H9 (cell line): Measurements from ENCODE around the gene CDKAL1. TPM values are rescaled to one million over a fixed set of nuclear protein-coding genes. Genes with fewer than 3 reads are reported as not detected.

ENCODE experiments used
- DNase-seq: peaks from one replicate; pipeline ENCODE4 v3.0.0-alpha.2; 2017
- H2AFZ ChIP-seq: one replicate; pipeline ENCODE4 v1.6.1; 2013; ENCODE audit warnings: mild to moderate bottlenecking, low read length, control low read depth, moderate library complexity
- H2AK5ac ChIP-seq: 2 replicates; pipeline ENCODE4 v1.6.1; 2013; ENCODE audit warnings: low read length, control low read depth, mixed read lengths; ENCODE audit not compliant: insufficient read length
- H2BK120ac ChIP-seq: one replicate; pipeline ENCODE4 v1.6.1; 2013; ENCODE audit warnings: low read depth, mild to moderate bottlenecking, low read length, control low read depth, inconsistent platforms; ENCODE audit not compliant: poor library complexity, severe bottlenecking
- H2BK12ac ChIP-seq: 2 replicates; pipeline ENCODE4 v1.6.1; 2013; ENCODE audit warnings: low read length, control low read depth, mixed read lengths, low read depth; ENCODE audit not compliant: insufficient read length
- H2BK15ac ChIP-seq: 2 replicates; pipeline ENCODE4 v1.6.1; 2013; ENCODE audit warnings: low read depth, low read length, control low read depth
- H2BK20ac ChIP-seq: one replicate; pipeline ENCODE4 v1.6.1; 2013; ENCODE audit warnings: low read depth, mild to moderate bottlenecking, low read length, control low read depth, inconsistent platforms; ENCODE audit not compliant: poor library complexity, severe bottlenecking
- H2BK5ac ChIP-seq: 2 replicates; pipeline ENCODE4 v1.6.1; 2013; ENCODE audit warnings: low read length, control low read depth, mixed read lengths; ENCODE audit not compliant: insufficient read length
- H3K14ac ChIP-seq: 2 replicates; pipeline ENCODE4 v1.6.1; 2013; ENCODE audit warnings: low read length, control low read depth; ENCODE audit not compliant: insufficient read depth
- H3K18ac ChIP-seq: 2 replicates; pipeline ENCODE4 v1.6.1; 2013; ENCODE audit warnings: low read depth, mild to moderate bottlenecking, mixed read lengths, low read length, control low read depth; ENCODE audit not compliant: insufficient read length
- H3K23ac ChIP-seq: 2 replicates; pipeline ENCODE4 v1.6.1; 2013; ENCODE audit warnings: low read length, control low read depth, mixed read lengths, low read depth; ENCODE audit not compliant: insufficient read length
- H3K23me2 ChIP-seq: 2 replicates; pipeline ENCODE4 v1.6.1; 2013; ENCODE audit warnings: low read depth, mild to moderate bottlenecking, mixed read lengths, low read length, control low read depth; ENCODE audit not compliant: insufficient read length, poor library complexity, severe bottlenecking
- H3K27ac ChIP-seq: 2 replicates; pipeline ENCODE4 v1.5.1; 2013; ENCODE audit warnings: low read length, control low read depth, mixed read lengths, low read depth; ENCODE audit not compliant: insufficient read length
- H3K27me3 ChIP-seq: 2 replicates; pipeline ENCODE4 v1.6.1; 2013; ENCODE audit warnings: low read length, control low read depth, inconsistent platforms; ENCODE audit not compliant: insufficient read depth
- H3K4ac ChIP-seq: 2 replicates; pipeline ENCODE4 v1.6.1; 2013; ENCODE audit warnings: low read depth, mild to moderate bottlenecking, control low read depth, inconsistent platforms, low read length, moderate library complexity
- H3K4me1 ChIP-seq: 2 replicates; pipeline ENCODE4 v1.6.1; 2013; ENCODE audit warnings: low read length, control low read depth, inconsistent platforms; ENCODE audit not compliant: insufficient read depth
- H3K4me2 ChIP-seq: 2 replicates; pipeline ENCODE4 v1.6.1; 2013; ENCODE audit warnings: low read length, control low read depth, mixed read lengths; ENCODE audit not compliant: insufficient read length, insufficient read depth
- H3K56ac ChIP-seq: 2 replicates; pipeline ENCODE4 v1.6.1; 2013; ENCODE audit warnings: low read depth, mild to moderate bottlenecking, mixed read lengths, low read length, control low read depth; ENCODE audit not compliant: insufficient read length
- H3K79me1 ChIP-seq: 2 replicates; pipeline ENCODE4 v1.6.1; 2013; ENCODE audit warnings: low read depth, mild to moderate bottlenecking, moderate library complexity, low read length, control low read depth, inconsistent platforms; ENCODE audit not compliant: insufficient read depth, poor library complexity, severe bottlenecking
- H3K79me2 ChIP-seq: 2 replicates; pipeline ENCODE4 v1.6.1; 2013; ENCODE audit warnings: low read length, control low read depth, inconsistent platforms; ENCODE audit not compliant: insufficient read depth
- H3K9ac ChIP-seq: 2 replicates; pipeline ENCODE4 v1.6.1; 2013; ENCODE audit warnings: low read length, control low read depth, mixed read lengths; ENCODE audit not compliant: insufficient read length; ENCODE audit errors: extremely low read depth
- H3K9me3 ChIP-seq: one replicate; pipeline ENCODE4 v1.6.1; 2013; ENCODE audit warnings: low read depth, low read length, inconsistent platforms; ENCODE audit not compliant: control insufficient read depth
- H3T11ph ChIP-seq: one replicate; pipeline ENCODE4 v1.6.1; 2013; ENCODE audit warnings: mild to moderate bottlenecking, low read length, control low read depth, inconsistent platforms
- H4K20me1 ChIP-seq: one replicate; pipeline ENCODE4 v1.6.1; 2013; ENCODE audit not compliant: control insufficient read depth, insufficient read length, insufficient read depth
- H4K5ac ChIP-seq: 2 replicates; pipeline ENCODE4 v1.6.1; 2013; ENCODE audit warnings: low read depth, mild to moderate bottlenecking, mixed read lengths, low read length, control low read depth; ENCODE audit not compliant: insufficient read length
- H4K8ac ChIP-seq: replicated peaks from 2 replicates; pipeline ENCODE4 v1.6.1; 2013; ENCODE audit warnings: low read length, control low read depth, mixed read lengths, low read depth; ENCODE audit not compliant: insufficient read length
- H4K91ac ChIP-seq: 2 replicates; pipeline ENCODE4 v1.6.1; 2013; ENCODE audit warnings: low read depth, mild to moderate bottlenecking, moderate library complexity, mixed read lengths, low read length, control low read depth; ENCODE audit not compliant: insufficient read length
- H3K27ac Mint-ChIP-seq, 3 experiments: 2 replicates in 2 of 3; 3 replicates in 1 of 3; pipeline ENCODE4 v1.8.0; 2020 to 2021; ENCODE audit warnings: mixed read lengths in 3 of 3, mild to moderate bottlenecking in 1 of 3, moderate library complexity in 1 of 3
- H3K27me3 Mint-ChIP-seq: 2 replicates; pipeline ENCODE4 v1.8.0; 2021; ENCODE audit warnings: low read depth, mild to moderate bottlenecking, moderate library complexity, mixed read lengths
- H3K36me3 Mint-ChIP-seq, 3 experiments: 2 replicates in 2 of 3; 3 replicates in 1 of 3; pipeline ENCODE4 v1.8.0; 2020 to 2021; ENCODE audit warnings: low read depth in 3 of 3, mixed read lengths in 3 of 3; ENCODE audit not compliant: insufficient read depth in 1 of 3
- H3K4me1 Mint-ChIP-seq, 2 experiments: 2 replicates each; pipeline ENCODE4 v1.8.0; 2020; ENCODE audit warnings: mixed read lengths in 2 of 2
- H3K4me3 Mint-ChIP-seq, 2 experiments: 2 replicates in 1 of 2; 3 replicates in 1 of 2; pipeline ENCODE4 v1.8.0; 2020 to 2021; ENCODE audit warnings: mild to moderate bottlenecking in 2 of 2, mixed read lengths in 2 of 2, moderate library complexity in 1 of 2
- H3K9me3 Mint-ChIP-seq, 2 experiments: 2 replicates in 1 of 2; 3 replicates in 1 of 2; pipeline ENCODE4 v1.8.0; 2020; ENCODE audit warnings: mild to moderate bottlenecking in 2 of 2, mixed read lengths in 2 of 2, moderate library complexity in 1 of 2
- CTCF ChIP-seq: fragments of 200-600 bp; sonication (generic); conservative IDR thresholded peaks from 3 replicates; pipeline ENCODE4 v1.8.0; 2021; ENCODE audit warnings: antibody characterized with exemption, mild to moderate bottlenecking
- WGBS: extraction: QIAGEN DNeasy Blood & Tissue Kit; methylation state at CpG from one replicate; pipeline ENCODE4 v1.1.7; 2013; ENCODE audit warnings: missing lambda C conversion rate, low lambda C conversion rate, mixed read lengths; ENCODE audit not compliant: insufficient read length; ENCODE audit errors: extremely low coverage; 5-methylcytosine and 5-hydroxymethylcytosine counted together
- total RNA-seq: library from RNA; stranded (reverse); gene quantifications from 2 replicates; pipeline ENCODE4 v1.2.1, GENCODE V29; 2021

Gene CDKAL1
- total RNA-seq, 1 experiment from 2014 or later: 23.0 TPM

GRCh38 chr6:20812776-20813175 lies 278.5 kb downstream of the CDKAL1 start:
- Histone ChIP-seq H2BK20ac (no peak overlapping the region), H3K23ac (no peak overlapping the region), H2AK5ac (no peak overlapping the region), H4K5ac (no peak overlapping the region), H3K27ac (no peak overlapping the region), H3K27me3 (no peaks in the 10 kb centered on the region), H3K4ac (no peak overlapping the region), H2BK120ac (no peak overlapping the region), H4K20me1 (no peaks in the 10 kb centered on the region), H3K4me2 (no peak overlapping the region), H2BK15ac (no peak overlapping the region), H3K23me2 (no peaks in the 10 kb centered on the region), H3K79me2 (no peaks in the 10 kb centered on the region), H3K14ac (no peak overlapping the region), H3T11ph (no peak overlapping the region), H3K9ac (no peak overlapping the region), H3K9me3 (no peaks in the 10 kb centered on the region), H2AFZ (no peak overlapping the region), H4K8ac (no peak overlapping the region), H3K4me1 (peaks cover 5% of the 10 kb centered on the region; the same call in 1 of the 2 replicates), H2BK5ac (no peak overlapping the region), H4K91ac (no peak overlapping the region), H3K79me1 (no peaks in the 10 kb centered on the region), H2BK12ac (no peak overlapping the region), H3K18ac (no peak overlapping the region), H3K56ac (no peak overlapping the region)
- H3K27me3 Mint-ChIP-seq: no peaks in the 10 kb centered on the region
- H3K9me3 Mint-ChIP-seq: no peaks in the 10 kb centered on the region; a peak in 1 of 5 replicates
- TF ChIP-seq CTCF: no peak
- DNase-seq: no peak
- no peak overlapping the region for H3K4me3 Mint-ChIP-seq
- H3K4me1 Mint-ChIP-seq: peaks cover 28 to 30% of the 10 kb centered on the region in 2 experiments
- H3K36me3 Mint-ChIP-seq: peaks cover 0 to 5% (median 0%) of the 10 kb centered on the region in 3 experiments; a peak in 3 of 7 replicates
- no peak overlapping the region; a peak in 1 of 7 replicates for H3K27ac Mint-ChIP-seq
- WGBS: no CpG with 5 or more reads among the region's 2 CpGs
